ENCODE measurements around the gene HEATR5A. TPM values are rescaled to one million over a fixed set of nuclear protein-coding genes. Genes with fewer than 3 reads are reported as not detected.

The HEATR5A gene
- total and polyA plus RNA-seq, 9 of the 15 experiments (the other 6 are each of a cell fraction or from before 2014, with no cell fraction given), result 8.0 to 50.9 (median 23.0) TPM

DNA sequence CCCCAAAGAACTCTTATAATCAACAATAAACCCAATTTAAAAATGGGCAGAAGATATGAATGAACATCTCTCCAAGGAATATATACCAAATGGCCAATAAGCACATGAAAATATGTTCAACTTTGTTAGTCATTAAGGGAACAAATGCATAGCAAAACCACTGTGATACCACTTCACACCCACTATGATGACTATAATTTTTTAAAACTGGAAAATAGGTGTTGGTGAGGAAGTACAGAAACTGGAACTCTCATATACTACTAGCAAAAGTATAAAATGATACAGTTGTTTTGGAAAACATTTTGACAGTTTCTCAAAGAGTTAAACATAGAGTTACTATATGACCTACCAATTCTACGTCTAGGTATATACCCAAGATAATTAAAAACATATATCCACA lies 9.4 kb upstream of the HEATR5A start:
- ChIA-PET POLR2A (no interaction called here), CTCF (ENCODE audit: low intra/inter-chr PET ratio) (no interaction called here)
- no peaks in the 10 kb centered on the region for H3K4me1 ChIP-seq (replicated peaks in 1 of 2; ENCODE audit: control insufficient read depth in 2 of 2, insufficient read depth in 2 of 2, low read length in 2 of 2)
- H3K79me2 ChIP-seq (ENCODE audit: control insufficient read depth, insufficient read depth, low read length), result no peaks in the 10 kb centered on the region
- no peaks in the 10 kb centered on the region for H4K20me1 ChIP-seq (replicated peaks; ENCODE audit: control insufficient read depth, insufficient read depth, low read length)
- in situ Hi-C loops (cut with MboI), result no loop called here
- H3K4me2 ChIP-seq (ENCODE audit: insufficient read depth, low read length), result no peak overlapping the region
- intact Hi-C loops (cut with micrococcal nuclease), result no loop called here
- H3K27ac ChIP-seq (ENCODE audit: extremely low read depth, low read depth, low read length), result no peak overlapping the region
- FAIRE-seq, result no peak
- no peak for DNase-seq (ENCODE audit: extremely low read depth in 1 of 4, low spot score in 3 of 4)
- H3K9ac ChIP-seq (ENCODE audit: insufficient read depth in 1 of 2, low read depth in 2 of 2, low read length in 2 of 2), result no peak overlapping the region
- no peaks in the 10 kb centered on the region for H3K36me3 ChIP-seq (ENCODE audit: control insufficient read depth, insufficient read depth, low read length)
- TF ChIP-seq, protein P1, sequence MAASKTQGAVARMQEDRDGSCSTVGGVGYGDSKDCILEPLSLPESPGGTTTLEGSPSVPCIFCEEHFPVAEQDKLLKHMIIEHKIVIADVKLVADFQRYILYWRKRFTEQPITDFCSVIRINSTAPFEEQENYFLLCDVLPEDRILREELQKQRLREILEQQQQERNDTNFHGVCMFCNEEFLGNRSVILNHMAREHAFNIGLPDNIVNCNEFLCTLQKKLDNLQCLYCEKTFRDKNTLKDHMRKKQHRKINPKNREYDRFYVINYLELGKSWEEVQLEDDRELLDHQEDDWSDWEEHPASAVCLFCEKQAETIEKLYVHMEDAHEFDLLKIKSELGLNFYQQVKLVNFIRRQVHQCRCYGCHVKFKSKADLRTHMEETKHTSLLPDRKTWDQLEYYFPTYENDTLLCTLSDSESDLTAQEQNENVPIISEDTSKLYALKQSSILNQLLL (CRISPR knock-in tag; IDR thresholded peaks at IDR 0.05; ENCODE audit: borderline replicate concordance), result no peak
- TF ChIP-seq FOXJ2 (tag; IDR thresholded peaks at IDR 0.05), result no peak
- TF ChIP-seq TCFL5 (CRISPR knock-in tag; conservative IDR thresholded peaks at IDR 0.05), result no peak
- TF ChIP-seq RBBP5 (IDR thresholded peaks at IDR 0.05; ENCODE audit: borderline replicate concordance, insufficient read depth, low read length, poor library complexity, severe bottlenecking), result no peak
- no peak for TF ChIP-seq GABPA (tag; conservative IDR thresholded peaks at IDR 0.05; ENCODE audit: low read depth)
- TF ChIP-seq ZNF830 (CRISPR knock-in tag; IDR thresholded peaks at IDR 0.05), result no peak
- no peak for TF ChIP-seq MTA2 (IDR thresholded peaks at IDR 0.05; ENCODE audit: low read depth)
- TF ChIP-seq ZKSCAN3 (CRISPR knock-in tag; IDR thresholded peaks at IDR 0.05), result no peak
- TF ChIP-seq, protein P2, sequence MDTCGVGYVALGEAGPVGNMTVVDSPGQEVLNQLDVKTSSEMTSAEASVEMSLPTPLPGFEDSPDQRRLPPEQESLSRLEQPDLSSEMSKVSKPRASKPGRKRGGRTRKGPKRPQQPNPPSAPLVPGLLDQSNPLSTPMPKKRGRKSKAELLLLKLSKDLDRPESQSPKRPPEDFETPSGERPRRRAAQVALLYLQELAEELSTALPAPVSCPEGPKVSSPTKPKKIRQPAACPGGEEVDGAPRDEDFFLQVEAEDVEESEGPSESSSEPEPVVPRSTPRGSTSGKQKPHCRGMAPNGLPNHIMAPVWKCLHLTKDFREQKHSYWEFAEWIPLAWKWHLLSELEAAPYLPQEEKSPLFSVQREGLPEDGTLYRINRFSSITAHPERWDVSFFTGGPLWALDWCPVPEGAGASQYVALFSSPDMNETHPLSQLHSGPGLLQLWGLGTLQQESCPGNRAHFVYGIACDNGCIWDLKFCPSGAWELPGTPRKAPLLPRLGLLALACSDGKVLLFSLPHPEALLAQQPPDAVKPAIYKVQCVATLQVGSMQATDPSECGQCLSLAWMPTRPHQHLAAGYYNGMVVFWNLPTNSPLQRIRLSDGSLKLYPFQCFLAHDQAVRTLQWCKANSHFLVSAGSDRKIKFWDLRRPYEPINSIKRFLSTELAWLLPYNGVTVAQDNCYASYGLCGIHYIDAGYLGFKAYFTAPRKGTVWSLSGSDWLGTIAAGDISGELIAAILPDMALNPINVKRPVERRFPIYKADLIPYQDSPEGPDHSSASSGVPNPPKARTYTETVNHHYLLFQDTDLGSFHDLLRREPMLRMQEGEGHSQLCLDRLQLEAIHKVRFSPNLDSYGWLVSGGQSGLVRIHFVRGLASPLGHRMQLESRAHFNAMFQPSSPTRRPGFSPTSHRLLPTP (IDR thresholded peaks at IDR 0.05; ENCODE audit: borderline replicate concordance, extremely low read depth, insufficient read length), result no peak
- no peak overlapping the region for H2AFZ ChIP-seq (ENCODE audit: low read depth, low read length)
- no peak for ATAC-seq
- no peak overlapping the region for H3K4me3 ChIP-seq
- no peaks in the 10 kb centered on the region for H3K9me3 ChIP-seq (replicated peaks; ENCODE audit: control insufficient read depth, insufficient read depth, low read depth, low read length)
- no TSS peak for BruUV-seq (replicated peaks)
- 55% methylated on average over 1 of the region's 1 CpG for WGBS (ENCODE audit: insufficient coverage, low coverage, missing lambda C conversion rate)
- H3K27me3 ChIP-seq (ENCODE audit: control insufficient read depth in 2 of 2, insufficient read depth in 2 of 2, low read length in 2 of 2), result no peaks in the 10 kb centered on the region
- no peaks in the 10 kb centered on the region for H3K9me1 ChIP-seq (ENCODE audit: control insufficient read depth, insufficient read depth, low read length)
